Measurements from ENCODE around the gene TCEA3. TPM values are rescaled to one million over a fixed set of nuclear protein-coding genes. Genes with fewer than 3 reads are reported as not detected.

TCEA3 gene
- total RNA-seq, 4 donors from 2014 or later, result 20.6 to 70.9 (median 27.8) TPM

DNA sequence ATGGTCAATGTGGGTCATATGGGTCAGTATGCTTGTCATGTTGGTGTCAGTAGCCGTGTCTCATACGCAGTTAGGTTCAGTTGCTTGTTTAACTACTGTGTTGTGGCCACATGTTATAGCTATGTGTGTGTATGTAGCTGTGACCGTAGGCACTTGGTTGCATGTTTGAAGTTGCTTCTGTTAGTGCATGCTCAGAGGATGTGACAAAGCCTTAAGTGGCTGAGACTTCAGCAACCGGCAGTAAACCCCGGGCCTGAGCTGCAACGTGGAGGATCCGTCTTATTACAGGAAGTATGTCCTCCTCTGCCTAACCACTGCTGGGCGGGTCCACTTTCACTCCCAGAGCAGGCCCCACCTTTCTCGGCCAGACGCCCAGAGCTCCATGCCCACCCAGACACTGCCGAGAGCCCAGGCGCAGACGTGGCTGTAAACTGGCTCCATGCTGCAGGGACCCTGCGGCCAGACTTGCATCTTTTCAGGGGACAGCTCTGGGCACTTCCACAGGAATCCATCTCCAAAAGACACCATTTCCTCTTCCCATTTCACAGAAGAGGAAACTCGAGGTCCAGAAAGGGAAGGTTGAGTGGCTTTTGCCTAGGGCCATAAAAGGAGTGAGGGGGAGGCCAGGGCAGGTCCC lies 2.2 kb downstream of the TCEA3 start:
- H3K27ac ChIP-seq, result peak overlapping the region; percentile 68 to 85
- H3K36me3 ChIP-seq, result no peaks in the 10 kb centered on the region
- H3K4me3 ChIP-seq, result no peak overlapping the region
- H3K27me3 ChIP-seq, result no peaks in the 10 kb centered on the region
- peak; percentile 74 to 76 for DNase-seq
- H3K9me3 ChIP-seq, result no peaks in the 10 kb centered on the region
- intact Hi-C loops (cut with DNase I; ENCODE audit: low total_unique reads), result loop anchor here (5.0 kb wide), 1 partner anchor 60 kb away; the partner anchor contains the start of gene ASAP3
- H3K4me1 ChIP-seq, result no peaks in the 10 kb centered on the region
- no peak for TF ChIP-seq POLR2A (IDR thresholded peaks at IDR 0.05)
- TF ChIP-seq, protein P1, sequence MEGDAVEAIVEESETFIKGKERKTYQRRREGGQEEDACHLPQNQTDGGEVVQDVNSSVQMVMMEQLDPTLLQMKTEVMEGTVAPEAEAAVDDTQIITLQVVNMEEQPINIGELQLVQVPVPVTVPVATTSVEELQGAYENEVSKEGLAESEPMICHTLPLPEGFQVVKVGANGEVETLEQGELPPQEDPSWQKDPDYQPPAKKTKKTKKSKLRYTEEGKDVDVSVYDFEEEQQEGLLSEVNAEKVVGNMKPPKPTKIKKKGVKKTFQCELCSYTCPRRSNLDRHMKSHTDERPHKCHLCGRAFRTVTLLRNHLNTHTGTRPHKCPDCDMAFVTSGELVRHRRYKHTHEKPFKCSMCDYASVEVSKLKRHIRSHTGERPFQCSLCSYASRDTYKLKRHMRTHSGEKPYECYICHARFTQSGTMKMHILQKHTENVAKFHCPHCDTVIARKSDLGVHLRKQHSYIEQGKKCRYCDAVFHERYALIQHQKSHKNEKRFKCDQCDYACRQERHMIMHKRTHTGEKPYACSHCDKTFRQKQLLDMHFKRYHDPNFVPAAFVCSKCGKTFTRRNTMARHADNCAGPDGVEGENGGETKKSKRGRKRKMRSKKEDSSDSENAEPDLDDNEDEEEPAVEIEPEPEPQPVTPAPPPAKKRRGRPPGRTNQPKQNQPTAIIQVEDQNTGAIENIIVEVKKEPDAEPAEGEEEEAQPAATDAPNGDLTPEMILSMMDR (IDR thresholded peaks at IDR 0.05), result no peak

DNA sequence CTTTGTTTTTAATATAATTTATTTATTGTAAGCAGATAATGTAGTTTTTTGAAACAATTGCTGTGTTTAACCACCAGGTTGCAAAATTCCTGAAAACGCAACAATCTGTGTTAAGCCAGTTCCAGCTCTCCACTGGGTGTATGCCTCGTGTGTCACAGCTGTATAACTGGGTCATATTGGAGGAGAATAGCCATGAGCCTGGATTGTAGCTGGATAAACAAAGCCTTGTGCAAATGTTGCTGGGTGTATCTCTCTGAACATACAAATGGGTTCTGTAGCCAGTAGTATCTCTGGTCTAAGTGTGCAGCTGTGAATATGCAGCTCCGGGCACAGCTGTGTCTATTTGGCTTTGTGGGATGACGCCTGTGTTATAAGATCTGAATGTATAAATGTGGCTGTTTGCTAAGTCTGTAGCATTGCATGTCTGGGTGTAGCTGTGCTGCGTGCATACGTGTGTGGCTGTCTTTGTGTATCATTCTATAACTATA lies 2.8 kb downstream of the TCEA3 start:
- Histone ChIP-seq H3K27me3 (no peaks in the 10 kb centered on the region), H3K36me3 (no peaks in the 10 kb centered on the region), H3K4me1 (no peaks in the 10 kb centered on the region), H3K27ac (peak overlapping the region; percentile 68 to 85), H3K4me3 (no peak overlapping the region), H3K9me3 (no peaks in the 10 kb centered on the region)
- intact Hi-C loops (cut with DNase I; ENCODE audit: low total_unique reads), result loop anchor here (5.0 kb wide), 1 partner anchor 61 kb away; the partner anchor contains the start of gene ASAP3
- TF ChIP-seq, protein P1 (IDR thresholded peaks at IDR 0.05), result no peak
- TF ChIP-seq POLR2A (IDR thresholded peaks at IDR 0.05), result no peak
- DNase-seq, result peak in 1 of 2 donors; percentile 42

DNA sequence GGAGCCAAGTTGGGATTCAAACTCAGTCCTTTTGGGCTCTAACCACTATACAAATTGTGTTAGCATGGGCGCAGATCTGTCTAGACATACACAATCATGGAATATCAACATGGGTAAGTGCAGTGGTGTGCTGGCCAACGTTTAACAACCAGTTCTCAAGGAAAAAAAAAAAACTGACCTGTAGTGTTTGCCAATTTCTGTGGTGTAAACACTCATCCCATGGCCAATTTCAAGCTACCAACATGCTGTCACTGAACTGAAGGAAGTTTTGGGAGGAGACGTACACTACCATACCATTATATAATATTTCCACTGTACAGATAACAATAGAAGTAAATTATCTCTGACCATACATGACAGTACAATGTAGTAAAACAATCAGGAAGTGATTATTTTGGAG lies 3.2 kb downstream of the TCEA3 start:
- Histone ChIP-seq H3K27ac (no peak overlapping the region), H3K9me3 (no peaks in the 10 kb centered on the region), H3K36me3 (no peaks in the 10 kb centered on the region), H3K27me3 (no peaks in the 10 kb centered on the region), H3K4me1 (no peaks in the 10 kb centered on the region), H3K4me3 (no peak overlapping the region)
- TF ChIP-seq POLR2A (IDR thresholded peaks at IDR 0.05), result no peak
- TF ChIP-seq, protein P1 (IDR thresholded peaks at IDR 0.05), result no peak
- DNase-seq, result no peak
- intact Hi-C loops (cut with DNase I; ENCODE audit: low total_unique reads), result loop anchor here (5.0 kb wide), 1 partner anchor 61 kb away; the partner anchor contains the start of gene ASAP3

DNA sequence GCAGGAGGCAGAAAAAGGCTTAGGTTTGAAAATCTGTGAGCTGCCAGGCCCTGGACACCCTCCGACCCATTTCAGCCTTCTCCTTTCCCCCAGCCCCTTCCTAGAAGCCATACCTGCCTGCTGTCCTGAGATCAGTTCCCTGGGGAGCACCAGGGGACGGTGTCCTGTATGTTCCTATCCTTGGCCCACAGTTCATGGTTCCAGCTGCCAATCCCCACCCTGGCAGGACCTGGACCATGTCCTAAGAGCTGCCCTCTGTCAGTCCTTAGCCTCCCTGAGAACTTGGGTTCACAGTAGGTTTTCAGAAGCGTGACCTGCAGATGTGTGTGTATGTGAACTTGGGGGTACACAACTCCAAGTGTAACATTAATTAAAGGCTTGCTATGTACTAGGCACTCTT lies 3.8 kb downstream of the TCEA3 start:
- Histone ChIP-seq H3K27ac (no peak overlapping the region), H3K27me3 (no peaks in the 10 kb centered on the region), H3K4me1 (no peaks in the 10 kb centered on the region), H3K4me3 (no peak overlapping the region), H3K36me3 (no peaks in the 10 kb centered on the region), H3K9me3 (no peaks in the 10 kb centered on the region)
- intact Hi-C loops (cut with DNase I; ENCODE audit: low total_unique reads), result loop anchor here (5.0 kb wide), 1 partner anchor 62 kb away; the partner anchor contains the start of gene ASAP3
- TF ChIP-seq, protein P1 (IDR thresholded peaks at IDR 0.05), result no peak
- TF ChIP-seq POLR2A (IDR thresholded peaks at IDR 0.05), result no peak
- no peak for DNase-seq

DNA sequence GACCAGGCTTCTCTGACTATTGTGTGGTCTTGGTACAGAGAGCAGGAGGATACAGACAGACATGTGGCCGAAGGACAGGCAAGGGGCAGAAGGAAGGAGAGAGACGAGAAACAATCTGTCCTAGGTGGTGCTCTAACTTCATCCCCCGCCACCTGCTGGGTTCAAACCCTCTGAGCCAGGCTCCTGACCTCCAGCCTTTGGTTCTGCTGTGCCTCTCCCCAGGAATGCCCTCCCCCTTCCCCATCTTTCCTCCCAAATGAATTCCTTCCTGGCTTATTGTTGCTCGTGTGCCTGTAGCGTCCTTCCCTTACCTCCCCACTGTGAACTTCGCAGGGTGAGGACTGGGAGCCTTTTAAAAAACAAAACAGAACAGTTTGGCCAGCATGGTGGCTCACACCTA lies 5.4 kb downstream of the TCEA3 start:
- TF ChIP-seq, protein P1 (IDR thresholded peaks at IDR 0.05), result no peak
- TF ChIP-seq POLR2A (IDR thresholded peaks at IDR 0.05), result no peak
- Histone ChIP-seq H3K4me1 (no peaks in the 10 kb centered on the region), H3K27ac (no peak overlapping the region), H3K9me3 (no peaks in the 10 kb centered on the region), H3K36me3 (no peaks in the 10 kb centered on the region), H3K27me3 (no peaks in the 10 kb centered on the region), H3K4me3 (no peak overlapping the region)
- no peak for DNase-seq
- intact Hi-C loops (cut with DNase I; ENCODE audit: low total_unique reads), result no loop called here

Measured in uterus (tissue), 4 donors.